H1 (cell line): Measurements from ENCODE around the gene TWIST2.

Experiments used
- CBX8 ChIP-seq: fragments of 300-800, 300-1000 bp; sonication (generic); IDR thresholded peaks from 2 replicates; pipeline ENCODE4 v1.7.1; 2016; ENCODE audit warnings: low read depth, low read length, borderline replicate concordance
- SIRT6 ChIP-seq: IDR thresholded peaks from one replicate; pipeline ENCODE4 v1.7.1; 2012; ENCODE audit warnings: low read length, inconsistent platforms
- TBP ChIP-seq: IDR thresholded peaks from 2 replicates; pipeline ENCODE4 v1.6.1; 2011; ENCODE audit warnings: low read depth, low read length, improper control_type of control experiment
- TF ChIP-seq, protein P1 (sequence below), 3 experiments: IDR thresholded peaks; 1 replicate in 2 of 3; 2 replicates in 1 of 3; pipeline versions ENCODE4 v1.5.1 to v1.6.1; 2011; ENCODE audit warnings: low read length in 3 of 3, mild to moderate bottlenecking in 3 of 3, inconsistent platforms in 2 of 3, low read depth in 1 of 3, moderate library complexity in 1 of 3; ENCODE audit not compliant: insufficient read depth in 1 of 3; ENCODE audit errors: control extremely low read depth in 1 of 3

DNA sequence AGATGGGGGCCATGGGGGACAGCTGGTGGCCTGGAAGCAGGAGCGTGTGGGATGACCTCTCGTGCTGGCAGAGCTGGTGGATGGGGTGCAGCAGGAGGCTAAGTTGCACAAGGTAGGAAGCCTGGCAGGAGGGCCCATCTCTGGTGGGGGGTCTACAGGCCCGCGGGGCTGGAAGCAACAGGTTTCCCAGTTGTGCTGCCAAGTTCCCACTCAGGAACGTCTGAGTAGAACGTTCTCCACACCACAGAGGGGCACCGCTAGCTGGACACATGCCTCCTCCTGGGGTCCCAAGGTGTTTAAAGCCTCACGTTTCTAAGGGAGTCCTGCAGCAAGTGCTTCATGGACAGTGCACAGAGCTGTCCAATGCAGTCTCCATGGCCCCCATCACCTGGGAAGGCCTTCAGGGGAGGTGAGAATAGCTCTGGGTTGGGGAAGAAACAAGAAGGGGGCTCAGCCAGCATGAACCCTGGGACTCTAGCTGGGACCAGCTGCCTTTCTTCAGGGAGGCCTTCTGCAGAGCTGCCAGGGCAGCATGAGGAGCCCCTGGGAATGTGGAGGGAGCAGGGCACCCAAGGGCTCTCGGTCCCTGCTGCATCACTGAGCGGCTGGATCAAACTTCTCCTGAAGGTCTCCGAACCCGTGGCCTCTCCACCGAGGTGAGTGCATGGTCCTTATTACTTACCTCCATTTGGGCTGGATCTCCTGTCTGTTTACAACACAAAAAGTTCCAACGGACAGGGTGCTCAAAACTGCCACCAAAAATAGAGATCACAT is 80.0 kb downstream of the TWIST2 start:
- TF ChIP-seq, protein P1, sequence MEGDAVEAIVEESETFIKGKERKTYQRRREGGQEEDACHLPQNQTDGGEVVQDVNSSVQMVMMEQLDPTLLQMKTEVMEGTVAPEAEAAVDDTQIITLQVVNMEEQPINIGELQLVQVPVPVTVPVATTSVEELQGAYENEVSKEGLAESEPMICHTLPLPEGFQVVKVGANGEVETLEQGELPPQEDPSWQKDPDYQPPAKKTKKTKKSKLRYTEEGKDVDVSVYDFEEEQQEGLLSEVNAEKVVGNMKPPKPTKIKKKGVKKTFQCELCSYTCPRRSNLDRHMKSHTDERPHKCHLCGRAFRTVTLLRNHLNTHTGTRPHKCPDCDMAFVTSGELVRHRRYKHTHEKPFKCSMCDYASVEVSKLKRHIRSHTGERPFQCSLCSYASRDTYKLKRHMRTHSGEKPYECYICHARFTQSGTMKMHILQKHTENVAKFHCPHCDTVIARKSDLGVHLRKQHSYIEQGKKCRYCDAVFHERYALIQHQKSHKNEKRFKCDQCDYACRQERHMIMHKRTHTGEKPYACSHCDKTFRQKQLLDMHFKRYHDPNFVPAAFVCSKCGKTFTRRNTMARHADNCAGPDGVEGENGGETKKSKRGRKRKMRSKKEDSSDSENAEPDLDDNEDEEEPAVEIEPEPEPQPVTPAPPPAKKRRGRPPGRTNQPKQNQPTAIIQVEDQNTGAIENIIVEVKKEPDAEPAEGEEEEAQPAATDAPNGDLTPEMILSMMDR (IDR thresholded peaks at IDR 0.05; ENCODE audit: control extremely low read depth in 1 of 3, insufficient read depth in 1 of 3, low read depth in 1 of 3, low read length in 3 of 3): no peak
- TF ChIP-seq CBX8 (no peak), TBP (no peak), SIRT6 (no peak)
